Liver (tissue), 9 donors: ENCODE results near the gene MRPL24. TPM values are rescaled to one million over a fixed set of nuclear protein-coding genes. Genes with fewer than 3 reads are reported as not detected.
A peak's percentile ranks its signal among the peaks of the same experiment; 100 is the strongest.

ENCODE experiments used
- DNase-seq: peaks from one replicate; pipeline ENCODE4 v3.0.0-alpha.2; 2017; ENCODE audit warnings: low spot score
- H3K27ac ChIP-seq, 2 donors: one replicate each; pipeline ENCODE4 v1.7.0; 2013; ENCODE audit warnings: inconsistent platforms in 2 of 2, low read length in 2 of 2, control low read depth in 1 of 2, low read depth in 1 of 2, mild to moderate bottlenecking in 1 of 2
- H3K27me3 ChIP-seq, 4 donors: one replicate each; pipeline versions ENCODE4 v1.6.1 to v1.7.0; 2013; ENCODE audit warnings: low read length in 3 of 4, inconsistent platforms in 1 of 4, mild to moderate bottlenecking in 1 of 4, moderate library complexity in 1 of 4; ENCODE audit not compliant: control insufficient read depth in 4 of 4, insufficient read depth in 4 of 4
- H3K36me3 ChIP-seq, 4 donors: one replicate each; pipeline versions ENCODE4 v1.6.1 to v1.7.0; 2013; ENCODE audit warnings: low read length in 3 of 4, mild to moderate bottlenecking in 3 of 4, low read depth in 1 of 4, moderate library complexity in 1 of 4; ENCODE audit not compliant: control insufficient read depth in 4 of 4, insufficient read depth in 3 of 4
- H3K4me1 ChIP-seq, 4 donors: one replicate each; pipeline versions ENCODE4 v1.6.1 to v1.7.0; 2013; ENCODE audit warnings: low read length in 3 of 4, mild to moderate bottlenecking in 3 of 4, moderate library complexity in 1 of 4; ENCODE audit not compliant: control insufficient read depth in 4 of 4, insufficient read depth in 4 of 4
- H3K4me3 ChIP-seq, 3 donors: one replicate each; pipeline versions ENCODE4 v1.6.1 to v1.7.0; 2013; ENCODE audit warnings: low read length in 3 of 3, control low read depth in 1 of 3, low read depth in 1 of 3, mild to moderate bottlenecking in 1 of 3
- H3K9ac ChIP-seq, 2 donors: one replicate each; pipeline ENCODE4 v1.7.0; 2013; ENCODE audit warnings: low read length in 2 of 2, mild to moderate bottlenecking in 2 of 2, moderate library complexity in 2 of 2, control low read depth in 1 of 2, low read depth in 1 of 2
- H3K9me3 ChIP-seq, 4 donors: one replicate each; pipeline versions ENCODE4 v1.6.1 to v1.7.0; 2013; ENCODE audit warnings: low read length in 3 of 4; ENCODE audit not compliant: control insufficient read depth in 4 of 4
- EGR1 ChIP-seq, 2 donors: IDR thresholded peaks; 2 replicates each; pipeline ENCODE4 v1.6.1; 2016 to 2018; ENCODE audit warnings: antibody characterized with exemption in 2 of 2, low read depth in 2 of 2
- JUND ChIP-seq, 2 donors: IDR thresholded peaks; 2 replicates each; pipeline ENCODE4 v1.6.1; 2016; ENCODE audit warnings: antibody characterized with exemption in 2 of 2
- NR2F2 ChIP-seq: IDR thresholded peaks from 2 replicates; pipeline ENCODE4 v1.6.1; 2016; ENCODE audit warnings: antibody characterized with exemption
- RXRA ChIP-seq, 2 donors: IDR thresholded peaks; 2 replicates each; pipeline ENCODE4 v1.6.1; 2017 to 2018; ENCODE audit warnings: antibody characterized with exemption in 2 of 2, mild to moderate bottlenecking in 1 of 2
- YY1 ChIP-seq: IDR thresholded peaks from 2 replicates; pipeline ENCODE4 v1.6.1; 2016; ENCODE audit warnings: antibody characterized with exemption, mild to moderate bottlenecking
- WGBS: extraction: QIAGEN DNeasy Blood & Tissue Kit; methylation state at CpG from one replicate; pipeline ENCODE4 v1.1.7; 2013; 5-methylcytosine and 5-hydroxymethylcytosine counted together
- polyA plus RNA-seq, 2 donors: library from polyadenylated mRNA; stranded (reverse) in 1 of 2; unstranded in 1 of 2; fragments of 200-250 nt in 1 of 2; fragments of >200 nt in 1 of 2; fragmentation: Nextera tagmentation in 1 of 2; extraction: Ambion mirVana in 1 of 2; gene quantifications; one replicate each; pipeline versions ENCODE4 v1.2.1 to v1.2.3, GENCODE V29; 2013 to 2015
- total RNA-seq, 2 donors: library from RNA; depleted of rRNA; stranded (reverse); fragments of >200 nt; gene quantifications; one replicate each; pipeline ENCODE4 v1.2.3, GENCODE V29; 2014
- TF ChIP-seq, protein P1 (sequence below): IDR thresholded peaks from 2 replicates; pipeline ENCODE4 v1.6.1; 2016; ENCODE audit warnings: antibody characterized with exemption, mild to moderate bottlenecking
- TF ChIP-seq, protein P2 (sequence below): IDR thresholded peaks from 2 replicates; pipeline ENCODE4 v1.6.1; 2016; ENCODE audit warnings: antibody characterized with exemption
- donor health status: healthy.
- donor health status: healthy.
- donor health status: healthy.
- donor health status: healthy.
- donor health status: healthy.

The MRPL24 gene
- total and polyA plus RNA-seq, 4 donors, result 26.2 to 123 (median 61.1) TPM

DNA sequence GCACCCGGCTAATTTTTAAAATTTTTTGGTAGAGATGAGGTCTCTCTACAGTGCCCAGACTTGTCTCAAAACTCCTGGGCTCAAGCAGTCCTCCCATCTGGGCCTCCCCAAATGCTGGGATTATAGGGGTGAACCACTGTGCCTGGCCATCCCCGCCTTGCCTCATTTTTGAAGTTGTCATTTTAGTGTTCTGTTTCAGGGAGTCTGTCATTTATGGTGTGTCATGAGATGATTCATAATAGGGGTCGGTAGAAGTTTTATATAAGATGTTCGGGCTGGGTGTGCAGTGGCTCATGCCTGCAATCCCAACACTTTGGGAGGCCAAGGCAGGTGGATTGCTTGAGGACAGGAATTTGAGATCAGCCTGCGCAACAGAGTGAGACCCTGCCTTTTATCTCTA, 34.9 kb upstream of the MRPL24 start (continued):
- TF ChIP-seq, protein P1, sequence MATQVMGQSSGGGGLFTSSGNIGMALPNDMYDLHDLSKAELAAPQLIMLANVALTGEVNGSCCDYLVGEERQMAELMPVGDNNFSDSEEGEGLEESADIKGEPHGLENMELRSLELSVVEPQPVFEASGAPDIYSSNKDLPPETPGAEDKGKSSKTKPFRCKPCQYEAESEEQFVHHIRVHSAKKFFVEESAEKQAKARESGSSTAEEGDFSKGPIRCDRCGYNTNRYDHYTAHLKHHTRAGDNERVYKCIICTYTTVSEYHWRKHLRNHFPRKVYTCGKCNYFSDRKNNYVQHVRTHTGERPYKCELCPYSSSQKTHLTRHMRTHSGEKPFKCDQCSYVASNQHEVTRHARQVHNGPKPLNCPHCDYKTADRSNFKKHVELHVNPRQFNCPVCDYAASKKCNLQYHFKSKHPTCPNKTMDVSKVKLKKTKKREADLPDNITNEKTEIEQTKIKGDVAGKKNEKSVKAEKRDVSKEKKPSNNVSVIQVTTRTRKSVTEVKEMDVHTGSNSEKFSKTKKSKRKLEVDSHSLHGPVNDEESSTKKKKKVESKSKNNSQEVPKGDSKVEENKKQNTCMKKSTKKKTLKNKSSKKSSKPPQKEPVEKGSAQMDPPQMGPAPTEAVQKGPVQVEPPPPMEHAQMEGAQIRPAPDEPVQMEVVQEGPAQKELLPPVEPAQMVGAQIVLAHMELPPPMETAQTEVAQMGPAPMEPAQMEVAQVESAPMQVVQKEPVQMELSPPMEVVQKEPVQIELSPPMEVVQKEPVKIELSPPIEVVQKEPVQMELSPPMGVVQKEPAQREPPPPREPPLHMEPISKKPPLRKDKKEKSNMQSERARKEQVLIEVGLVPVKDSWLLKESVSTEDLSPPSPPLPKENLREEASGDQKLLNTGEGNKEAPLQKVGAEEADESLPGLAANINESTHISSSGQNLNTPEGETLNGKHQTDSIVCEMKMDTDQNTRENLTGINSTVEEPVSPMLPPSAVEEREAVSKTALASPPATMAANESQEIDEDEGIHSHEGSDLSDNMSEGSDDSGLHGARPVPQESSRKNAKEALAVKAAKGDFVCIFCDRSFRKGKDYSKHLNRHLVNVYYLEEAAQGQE, result no peak
- no peak for TF ChIP-seq JUND (IDR thresholded peaks at IDR 0.05)

DNA sequence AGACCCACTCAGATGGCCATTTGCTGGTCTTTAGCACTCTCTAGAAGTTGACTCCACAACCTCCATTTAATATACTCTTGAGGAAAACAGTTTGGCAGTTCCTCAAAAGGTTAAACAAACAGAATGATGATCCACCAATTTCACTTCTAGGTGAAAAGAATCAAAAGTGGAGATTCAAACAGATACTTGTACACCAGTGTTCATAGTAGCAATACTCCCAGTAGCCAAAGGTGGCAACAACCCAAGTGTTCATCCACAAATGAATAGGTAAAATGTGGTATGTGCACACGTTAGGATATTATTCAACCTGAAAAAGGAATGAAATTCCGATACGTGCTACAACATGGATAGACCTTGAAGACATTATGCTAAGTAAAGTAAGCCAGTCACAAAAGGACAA, 32.7 kb upstream of the MRPL24 start:
- 94% methylated on average over 3 of the region's 3 CpGs for WGBS
- Histone ChIP-seq H3K4me1 (peaks cover 4 to 14% (median 10%) of the 10 kb centered on the region in 4 donors), H3K9me3 (no peaks in the 10 kb centered on the region), H3K27me3 (no peaks in the 10 kb centered on the region), H3K4me3 (no peak overlapping the region), H3K36me3 (peaks cover 0 to 7% (median under 1%) of the 10 kb centered on the region in 4 donors), H3K9ac (no peak overlapping the region), H3K27ac (no peak overlapping the region)
- no peak for DNase-seq
- TF ChIP-seq, protein P1, result no peak
- TF ChIP-seq EGR1 (IDR thresholded peaks at IDR 0.05; ENCODE audit: low read depth in 2 of 2) (no peak), RXRA (IDR thresholded peaks at IDR 0.05) (no peak), YY1 (no peak), JUND (IDR thresholded peaks at IDR 0.05) (no peak)

DNA sequence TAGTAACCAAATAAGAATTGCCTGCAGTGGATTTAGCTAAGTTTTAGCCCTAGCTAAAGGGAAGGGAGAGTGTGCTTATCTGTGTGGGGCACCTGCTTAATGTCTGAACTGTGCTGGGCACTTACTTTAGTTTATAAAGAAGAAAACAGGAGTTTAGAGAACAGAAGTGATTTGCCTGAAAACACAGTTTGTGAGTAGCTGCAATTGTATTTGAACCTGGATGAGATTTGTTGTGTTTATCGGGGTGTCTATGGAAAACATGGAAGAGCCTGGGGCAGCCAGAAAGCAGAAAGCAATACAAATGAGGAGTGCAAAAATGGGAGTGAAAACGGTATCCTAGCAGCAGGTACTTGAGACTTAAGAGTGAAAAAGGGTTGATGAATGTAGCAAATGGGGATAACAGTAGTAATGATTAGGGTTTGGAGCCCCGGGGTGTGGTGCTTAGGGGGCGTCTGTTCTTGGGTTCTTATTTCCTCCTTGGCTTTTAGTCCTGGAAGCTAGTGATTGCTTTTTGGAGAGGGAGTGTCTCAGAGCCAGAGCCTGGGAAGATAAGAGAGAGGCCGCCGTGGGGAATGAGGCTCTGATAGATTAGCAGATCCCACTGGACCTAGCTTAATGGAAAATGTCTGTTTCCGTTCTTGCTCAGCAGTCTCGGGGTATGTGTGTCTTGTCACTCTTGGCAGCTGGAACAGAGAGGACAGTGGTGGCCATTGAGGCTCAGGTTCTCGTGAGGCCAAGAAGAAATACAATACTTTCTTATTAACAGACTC, 32.0 kb upstream of the MRPL24 start:
- WGBS, result 72% methylated on average over 9 of the region's 9 CpGs
- no peaks in the 10 kb centered on the region for H3K9me3 ChIP-seq
- no peaks in the 10 kb centered on the region for H3K27me3 ChIP-seq
- H3K36me3 ChIP-seq, result peaks cover 0 to 7% (median under 1%) of the 10 kb centered on the region in 4 donors
- H3K4me3 ChIP-seq, result no peak overlapping the region
- TF ChIP-seq, protein P2, sequence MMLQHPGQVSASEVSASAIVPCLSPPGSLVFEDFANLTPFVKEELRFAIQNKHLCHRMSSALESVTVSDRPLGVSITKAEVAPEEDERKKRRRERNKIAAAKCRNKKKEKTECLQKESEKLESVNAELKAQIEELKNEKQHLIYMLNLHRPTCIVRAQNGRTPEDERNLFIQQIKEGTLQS, result no peak
- TF ChIP-seq NR2F2, result peak; percentile 23
- no peak overlapping the region for H3K27ac ChIP-seq
- DNase-seq, result no peak
- H3K9ac ChIP-seq, result no peak overlapping the region
- peaks cover 4 to 18% (median 16%) of the 10 kb centered on the region in 4 donors for H3K4me1 ChIP-seq
